ENCODE measurements around the gene FILIP1L.

FILIP1L gene

DNA sequence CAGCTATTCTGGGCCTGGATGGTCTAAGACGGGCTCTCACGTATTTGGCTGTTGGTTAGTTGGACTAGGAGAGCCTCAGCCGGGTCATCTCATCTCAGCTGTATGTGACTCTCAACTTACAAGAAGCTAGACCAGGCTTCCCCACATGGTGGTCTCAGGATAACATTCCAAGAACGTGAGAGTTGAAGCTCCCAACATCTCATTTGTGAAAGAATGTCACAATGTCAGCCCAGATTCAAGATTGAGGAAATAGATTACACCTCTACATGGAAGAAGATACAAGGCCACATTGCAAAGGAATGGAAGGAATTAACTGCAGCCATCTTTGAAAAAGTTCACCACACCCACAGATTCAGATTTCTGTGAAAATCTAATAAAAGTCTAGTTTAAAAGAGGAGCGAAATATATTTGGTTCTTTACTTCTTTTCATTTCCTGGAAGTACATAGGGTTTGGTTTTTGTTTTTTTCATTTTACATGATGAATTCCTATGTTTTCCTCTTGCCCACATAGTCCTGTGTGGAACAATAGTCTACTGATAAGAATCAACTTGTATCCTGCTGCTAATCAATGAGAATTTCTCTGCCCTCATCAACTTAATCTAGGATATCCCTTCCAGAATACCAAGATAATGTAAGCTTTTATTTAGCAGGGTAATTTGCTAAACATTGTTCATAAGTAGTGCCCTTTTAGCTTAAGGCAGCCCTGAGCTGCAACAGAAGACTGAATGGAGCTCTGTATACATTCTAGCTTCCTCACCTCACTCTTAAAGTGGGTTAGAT is 180.1 kb downstream of the FILIP1L start:
- no peak overlapping the region for H3K27ac ChIP-seq
- no peak for TF ChIP-seq CTCF (conservative IDR thresholded peaks at IDR 0.05)

DNA sequence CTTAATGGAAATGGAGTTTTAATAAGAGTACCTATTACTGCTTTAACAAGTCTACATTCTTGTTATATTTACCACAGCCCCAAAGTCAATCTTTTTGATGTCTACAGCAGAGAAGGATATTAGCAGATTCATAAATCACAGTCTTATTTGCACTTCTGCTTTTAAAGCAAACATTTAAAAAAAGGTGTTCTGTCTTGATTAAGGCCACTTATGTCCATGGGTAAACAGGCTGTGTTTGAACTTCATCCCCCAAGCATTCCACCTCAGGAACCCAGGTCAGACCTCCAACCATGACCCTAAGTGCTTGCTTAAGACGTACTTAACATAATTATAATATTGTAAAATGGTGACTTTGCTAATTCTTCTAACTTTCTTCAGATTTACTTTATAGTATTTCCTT is 183.2 kb downstream of the FILIP1L start:
- TF ChIP-seq CTCF (conservative IDR thresholded peaks at IDR 0.05): no peak

DNA sequence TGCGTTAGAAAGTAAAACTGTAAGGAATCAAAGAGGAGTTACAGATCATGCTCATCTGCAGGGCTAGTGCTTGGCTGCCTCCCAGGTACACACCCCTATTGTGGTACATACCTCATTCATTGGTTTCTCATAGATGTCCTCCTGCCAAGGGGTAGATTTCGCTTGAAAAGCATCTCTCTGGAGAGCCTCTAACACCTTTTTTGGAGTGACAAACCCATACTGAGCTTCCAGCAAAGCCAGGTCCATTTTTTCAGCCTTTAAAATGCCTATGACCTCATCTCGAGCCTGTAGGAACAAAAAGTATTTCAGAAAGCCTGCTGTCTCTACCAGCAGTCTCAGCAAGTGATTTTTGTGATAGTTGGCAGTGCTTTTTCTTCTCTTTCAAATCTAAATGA is 184.6 kb downstream of the FILIP1L start:
- no peak for TF ChIP-seq CTCF (conservative IDR thresholded peaks at IDR 0.05)
- H3K27ac ChIP-seq: no peak overlapping the region

More for the DNA sequence above, 183.2 kb downstream of the FILIP1L start:
- H3K27ac ChIP-seq: no peak overlapping the region

DNA sequence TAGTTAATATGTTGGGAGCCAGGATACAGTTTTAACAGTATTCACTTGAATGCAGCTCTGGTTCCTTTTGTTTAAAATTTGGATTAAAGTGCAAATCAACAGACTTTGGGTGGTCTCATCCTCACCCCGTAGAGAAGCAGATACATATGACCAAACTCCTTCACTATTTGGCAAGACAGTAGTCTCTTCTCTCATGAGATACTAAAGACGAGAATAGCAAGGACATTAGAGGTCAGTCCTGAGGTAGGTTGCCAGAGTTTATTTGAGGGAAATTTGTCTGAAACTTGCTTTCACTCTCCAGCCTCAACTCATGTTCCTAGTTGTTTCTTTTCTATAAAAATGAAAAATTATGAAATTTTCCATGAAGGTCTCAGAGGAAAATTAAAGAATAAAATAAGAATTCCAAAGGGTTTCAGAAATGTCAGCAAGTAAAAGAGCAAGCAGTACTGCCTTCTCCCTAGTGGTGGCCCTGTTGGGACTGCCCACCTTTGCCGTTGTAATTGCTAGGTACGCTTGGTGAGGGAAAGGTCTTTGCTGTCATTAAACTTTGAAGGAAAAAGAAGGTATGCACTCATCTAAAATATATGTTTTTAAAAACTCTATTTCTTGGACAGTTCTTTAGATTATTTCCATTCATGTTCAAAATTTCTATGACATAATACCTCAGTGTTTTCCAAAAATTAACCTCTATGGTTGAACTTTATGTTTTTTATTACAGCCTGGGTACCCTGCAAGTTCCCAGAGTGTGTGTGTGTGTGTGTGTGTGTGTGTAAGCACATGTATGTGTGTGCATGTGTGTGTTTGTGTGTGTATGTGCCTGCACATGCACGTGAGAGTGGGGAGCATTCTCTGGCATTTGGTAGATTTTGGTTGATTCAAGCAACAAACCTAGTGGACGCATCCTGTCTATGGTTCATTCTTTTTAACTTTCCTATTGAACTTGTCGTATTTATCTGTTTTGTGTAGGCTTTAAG is 185.2 kb downstream of the FILIP1L start:
- no peak for TF ChIP-seq CTCF (conservative IDR thresholded peaks at IDR 0.05)
- no peak overlapping the region for H3K27ac ChIP-seq

DNA sequence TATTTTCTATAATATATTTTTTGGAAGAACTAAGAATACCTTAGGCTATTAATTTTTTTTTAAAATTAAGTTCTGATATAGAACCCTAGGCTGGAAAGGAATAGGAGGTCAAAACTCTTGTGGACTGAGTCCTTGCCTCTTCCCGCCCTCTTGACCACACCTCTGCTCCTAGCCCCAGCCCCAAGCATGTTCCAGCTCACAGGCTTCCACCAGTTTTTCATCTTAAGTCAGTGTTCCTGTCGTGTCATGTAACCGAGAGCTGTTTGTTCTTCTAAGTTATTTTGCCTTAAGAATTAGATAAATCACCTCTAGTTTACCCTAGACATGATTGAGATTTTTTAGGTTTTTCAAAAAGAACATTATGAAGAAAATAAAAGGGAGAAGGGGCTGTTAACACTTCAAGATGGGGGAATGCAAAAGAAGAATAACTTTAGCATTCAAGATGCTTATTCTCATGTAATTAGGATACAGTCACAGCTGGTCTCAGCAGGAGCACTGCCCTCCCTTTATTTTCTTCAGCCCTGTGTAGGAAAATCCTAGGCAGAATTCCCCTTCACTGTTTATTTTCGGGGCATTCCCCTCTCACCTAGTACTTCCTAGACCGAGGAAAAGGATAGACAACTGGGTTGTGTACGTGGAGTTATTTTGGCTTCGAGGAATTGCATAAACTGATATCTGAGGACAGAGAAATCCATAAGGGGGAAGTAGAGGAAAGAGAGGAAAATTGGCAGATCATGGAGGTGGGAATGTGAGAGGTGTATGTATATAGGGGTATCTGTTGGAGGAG is 186.4 kb downstream of the FILIP1L start:
- H3K27ac ChIP-seq: no peak overlapping the region
- no peak for TF ChIP-seq CTCF (conservative IDR thresholded peaks at IDR 0.05)

DNA sequence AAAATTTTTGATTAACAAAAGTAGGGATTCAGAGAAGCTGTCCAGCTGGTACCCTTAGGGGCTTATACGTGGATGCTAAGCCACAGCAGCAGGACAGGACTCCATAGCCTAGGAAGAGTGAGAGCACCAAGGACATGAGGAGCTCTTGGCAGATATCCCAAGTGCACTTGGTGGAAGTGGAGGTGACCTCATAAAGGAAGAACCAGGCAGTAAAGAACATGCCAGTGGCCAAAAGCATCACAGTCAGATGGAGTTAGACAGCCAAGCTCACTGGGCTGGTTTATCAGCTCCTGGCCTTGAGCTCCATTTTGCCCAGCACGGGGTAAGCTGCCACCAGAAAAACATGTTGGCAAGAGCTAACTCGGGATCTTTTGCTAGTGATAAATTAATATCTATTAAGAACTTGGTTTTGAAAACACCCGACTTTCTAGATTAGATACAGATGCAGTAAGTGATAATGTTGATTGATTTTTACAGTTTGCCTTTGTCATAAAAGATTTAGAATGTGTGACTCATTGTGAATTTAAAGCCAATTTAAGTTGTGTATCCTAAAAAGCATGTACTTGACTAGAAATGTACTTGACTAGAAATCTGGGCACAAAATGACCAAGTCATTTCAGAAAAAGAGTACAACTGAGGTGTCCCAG is 188.6 kb downstream of the FILIP1L start:
- H3K27ac ChIP-seq: peak overlapping the region; percentile 55
- TF ChIP-seq CTCF (conservative IDR thresholded peaks at IDR 0.05): no peak

Data from VCaP (cell line).